Suprapubic skin (tissue), 4 donors: ENCODE results near the gene TDRD9. TPM values are rescaled to one million over a fixed set of nuclear protein-coding genes. Genes with fewer than 3 reads are reported as not detected.

Experiments used
- DNase-seq, 2 donors: peaks; one replicate each; pipeline ENCODE4 v3.0.0-alpha.2; 2019; ENCODE audit warnings: low spot score in 2 of 2
- H3K27ac ChIP-seq: fragments of 200-600 bp; sonication (generic); one replicate; pipeline ENCODE4 v1.5.1; 2019
- H3K27me3 ChIP-seq: fragments of 200-600 bp; sonication (generic); one replicate; pipeline ENCODE4 v1.5.1; 2019
- H3K36me3 ChIP-seq: fragments of 200-600 bp; sonication (generic); one replicate; pipeline ENCODE4 v1.5.1; 2019
- H3K4me1 ChIP-seq: fragments of 200-600 bp; sonication (generic); one replicate; pipeline ENCODE4 v1.5.1; 2019
- H3K4me3 ChIP-seq: fragments of 200-600 bp; sonication (generic); one replicate; pipeline ENCODE4 v1.5.1; 2019; ENCODE audit warnings: mild to moderate bottlenecking
- H3K9me3 ChIP-seq: fragments of 200-600 bp; sonication (generic); one replicate; pipeline ENCODE4 v1.5.1; 2019
- CTCF ChIP-seq, 2 donors: fragments of 200-600 bp in 1 of 2; fragments of 450-650 bp in 1 of 2; sonication (generic) in 1 of 2; IDR thresholded peaks; one replicate each; pipeline ENCODE4 v1.5.1; 2016 to 2019; ENCODE audit warnings: antibody characterized with exemption in 2 of 2, mild to moderate bottlenecking in 1 of 2, moderate library complexity in 1 of 2
- EP300 ChIP-seq: sonication (generic); formaldehyde crosslinking; IDR thresholded peaks from one replicate; pipeline ENCODE4 v1.6.1; 2017; ENCODE audit warnings: antibody characterized with exemption
- POLR2A ChIP-seq, 2 donors: fragments of 450-650 bp; IDR thresholded peaks; one replicate each; pipeline ENCODE4 v1.6.1; 2017; ENCODE audit warnings: antibody characterized with exemption in 2 of 2, mild to moderate bottlenecking in 2 of 2, moderate library complexity in 2 of 2
- POLR2AphosphoS5 ChIP-seq, 3 donors: sonication (generic); formaldehyde crosslinking; IDR thresholded peaks; one replicate each; pipeline ENCODE4 v1.6.1; 2017; ENCODE audit warnings: antibody characterized with exemption in 3 of 3
- whole genome bisulfite sequencing: methylation state at CpG from one replicate; pipeline ENCODE4 v1.1.5; 2018; 5-methylcytosine and 5-hydroxymethylcytosine counted together
- total RNA-seq, 4 donors: library from RNA; depleted of rRNA; stranded (reverse); fragments of >200 nt; gene quantifications; one replicate each; pipeline ENCODE4 v1.1.0, GENCODE V29; 2016

The TDRD9 gene
- total RNA-seq, 4 donors from 2014 or later: 1.0 to 1.7 TPM; not detected in 2

GRCh38 chr14:103949131-103949790 is 21.0 kb downstream of the TDRD9 start:
- DNase-seq: no peak
- H3K9me3 ChIP-seq: no peaks in the 10 kb centered on the region
- no peak for TF ChIP-seq POLR2AphosphoS5 (IDR thresholded peaks at IDR 0.05)
- TF ChIP-seq EP300: no peak
- no peak for TF ChIP-seq POLR2A (IDR thresholded peaks at IDR 0.05)
- no peak for TF ChIP-seq CTCF (IDR thresholded peaks at IDR 0.05)
- H3K27me3 ChIP-seq: peaks cover 10% of the 10 kb centered on the region
- H3K4me1 ChIP-seq: no peaks in the 10 kb centered on the region
- no peaks in the 10 kb centered on the region for H3K36me3 ChIP-seq
- no peak overlapping the region for H3K27ac ChIP-seq
- no peak overlapping the region for H3K4me3 ChIP-seq
- 73% methylated on average over 5 of the region's 5 CpGs for WGBS

- no peak overlapping the region for H3K27ac ChIP-seq
- no peak for DNase-seq
- 53% methylated on average over 11 of the region's 11 CpGs for WGBS
- no peaks in the 10 kb centered on the region for H3K4me1 ChIP-seq
- TF ChIP-seq EP300 (no peak), CTCF (IDR thresholded peaks at IDR 0.05) (no peak), POLR2A (IDR thresholded peaks at IDR 0.05) (no peak), POLR2AphosphoS5 (IDR thresholded peaks at IDR 0.05) (no peak)
- peaks cover 1% of the 10 kb centered on the region for H3K27me3 ChIP-seq
- no peaks in the 10 kb centered on the region for H3K9me3 ChIP-seq
- no peaks in the 10 kb centered on the region for H3K36me3 ChIP-seq
- H3K4me3 ChIP-seq: no peak overlapping the region
Observed at GRCh38 chr14:103960457-103961055, 32.3 kb downstream of the TDRD9 start.

GRCh38 chr14:103961928-103962578 is 33.8 kb downstream of the TDRD9 start:
- Histone ChIP-seq H3K4me3 (no peak overlapping the region), H3K36me3 (no peaks in the 10 kb centered on the region), H3K27ac (no peak overlapping the region), H3K9me3 (no peaks in the 10 kb centered on the region), H3K4me1 (no peaks in the 10 kb centered on the region), H3K27me3 (peaks cover 4% of the 10 kb centered on the region)
- no peak for DNase-seq
- TF ChIP-seq CTCF (IDR thresholded peaks at IDR 0.05) (no peak), POLR2AphosphoS5 (IDR thresholded peaks at IDR 0.05) (no peak), POLR2A (IDR thresholded peaks at IDR 0.05) (no peak), EP300 (no peak)
- WGBS: 73% methylated on average over 5 of the region's 5 CpGs

- Histone ChIP-seq H3K36me3 (no peaks in the 10 kb centered on the region), H3K4me1 (no peaks in the 10 kb centered on the region), H3K4me3 (no peak overlapping the region), H3K27ac (no peak overlapping the region), H3K27me3 (peaks cover 8% of the 10 kb centered on the region), H3K9me3 (no peaks in the 10 kb centered on the region)
- no peak for DNase-seq
- TF ChIP-seq POLR2AphosphoS5 (IDR thresholded peaks at IDR 0.05) (no peak), CTCF (IDR thresholded peaks at IDR 0.05) (no peak), EP300 (no peak), POLR2A (IDR thresholded peaks at IDR 0.05) (no peak)
Observed at GRCh38 chr14:103966631-103967030, 38.4 kb downstream of the TDRD9 start.

DNA sequence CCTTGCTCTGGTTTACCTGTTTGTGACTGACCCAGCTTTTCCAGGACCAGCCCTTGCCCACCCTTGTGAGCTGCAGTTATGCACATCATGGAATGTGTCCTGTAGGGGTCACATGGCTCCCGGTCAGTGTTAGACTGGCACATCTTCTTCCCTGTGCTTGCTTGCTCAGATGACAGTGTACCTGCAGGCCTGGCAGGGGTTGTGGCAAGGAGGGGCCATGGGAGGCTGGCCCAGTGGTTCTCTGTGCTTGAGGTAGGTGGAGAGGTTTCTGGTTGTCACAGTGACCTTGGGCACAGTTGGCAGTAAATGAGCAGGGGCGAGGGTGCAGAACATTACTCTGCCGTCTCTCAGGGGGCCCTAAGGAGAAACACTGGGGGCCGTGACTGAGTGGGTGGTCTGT is 41.7 kb downstream of the TDRD9 start:
- Histone ChIP-seq H3K27me3 (peaks cover 8% of the 10 kb centered on the region), H3K4me3 (no peak overlapping the region), H3K9me3 (no peaks in the 10 kb centered on the region), H3K4me1 (no peaks in the 10 kb centered on the region), H3K36me3 (no peaks in the 10 kb centered on the region), H3K27ac (no peak overlapping the region)
- TF ChIP-seq CTCF (IDR thresholded peaks at IDR 0.05) (no peak), POLR2AphosphoS5 (IDR thresholded peaks at IDR 0.05) (no peak), EP300 (no peak), POLR2A (IDR thresholded peaks at IDR 0.05) (no peak)
- DNase-seq: no peak
- WGBS: 79% methylated on average over 4 of the region's 4 CpGs
